PFSK-1 (cell line): Measurements from ENCODE around the gene PAFAH2.

Experiments used
- POLR2AphosphoS5 ChIP-seq: IDR thresholded peaks from 2 replicates; pipeline ENCODE4 v1.6.1; 2012; ENCODE audit warnings: low read depth, mild to moderate bottlenecking, control low read depth, low read length, moderate library complexity
- TAF1 ChIP-seq: IDR thresholded peaks from 2 replicates; pipeline ENCODE4 v1.6.1; 2012; ENCODE audit warnings: low read length, control low read depth, borderline replicate concordance; ENCODE audit not compliant: insufficient read depth

DNA sequence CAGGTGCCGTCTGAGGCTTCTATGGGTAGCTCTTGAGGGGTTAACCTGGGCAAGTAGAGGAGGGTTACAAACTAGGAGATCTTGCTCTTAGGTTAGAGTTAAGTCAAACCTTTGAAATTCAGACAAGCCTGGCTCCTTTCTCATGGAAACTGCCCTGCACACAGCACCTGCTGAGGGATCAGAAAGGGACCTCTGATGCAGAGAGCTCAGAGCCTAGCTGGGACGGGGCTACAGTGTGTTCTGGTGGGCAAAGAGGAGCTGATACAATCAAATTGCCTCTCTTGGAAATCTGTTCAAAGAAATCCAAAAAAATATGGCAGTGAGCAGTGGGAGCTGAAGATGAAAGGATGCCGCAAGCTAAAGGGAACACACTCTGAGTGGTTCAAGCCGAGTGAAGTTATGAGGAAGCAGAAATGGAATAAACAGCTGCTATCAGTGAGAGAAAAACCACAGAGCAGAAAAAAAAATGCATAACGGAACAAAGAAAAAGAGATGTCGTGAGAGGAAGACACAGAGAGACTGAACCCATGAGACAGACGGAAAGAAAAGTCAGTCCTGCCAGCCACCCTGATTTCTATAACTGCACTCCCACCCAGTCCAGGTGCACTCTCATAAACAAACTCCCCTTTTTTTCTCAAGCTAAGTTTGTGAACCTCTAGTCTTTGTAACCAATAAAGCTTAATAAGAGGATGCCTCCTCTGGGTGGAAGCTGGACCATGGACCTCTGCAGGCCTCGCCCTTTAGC, 26.6 kb downstream of the PAFAH2 start:
- TF ChIP-seq POLR2AphosphoS5 (no peak), TAF1 (no peak)
